Lower leg skin (tissue), 4 donors: ENCODE results near the gene NT5DC2. TPM values are rescaled to one million over a fixed set of nuclear protein-coding genes. Genes with fewer than 3 reads are reported as not detected.

Source experiments
- DNase-seq, 2 donors: peaks; one replicate each; pipeline ENCODE4 v3.0.0-alpha.2; 2019; ENCODE audit warnings: low spot score in 2 of 2
- H3K4me3 ChIP-seq: fragments of 200-600 bp; sonication (generic); 2 replicates; pipeline ENCODE4 v1.5.1; 2017; ENCODE audit warnings: mild to moderate bottlenecking, low read depth; ENCODE audit not compliant: poor library complexity, severe bottlenecking
- CTCF ChIP-seq, 3 donors: fragments of 450-650 bp; IDR thresholded peaks; one replicate each; pipeline ENCODE4 v1.5.1; 2016; ENCODE audit warnings: antibody characterized with exemption in 3 of 3, mild to moderate bottlenecking in 3 of 3, moderate library complexity in 2 of 3
- POLR2A ChIP-seq, 2 donors: fragments of 450-650 bp; IDR thresholded peaks; one replicate each; pipeline ENCODE4 v1.6.1; 2016 to 2017; ENCODE audit warnings: antibody characterized with exemption in 2 of 2, mild to moderate bottlenecking in 1 of 2, moderate library complexity in 1 of 2
- WGBS, 2 donors: methylation state at CpG; one replicate each; pipeline ENCODE4 v1.1.5; 2018; 5-methylcytosine and 5-hydroxymethylcytosine counted together
- intact Hi-C: fragments of 100-400 bp; cut with DNase I; formaldehyde crosslinking; loops from one replicate; pipeline ENCODE4 v1.15.0; 2023; ENCODE audit warnings: low total_unique reads
- total RNA-seq, 4 donors: library from RNA; depleted of rRNA; stranded (reverse); fragments of >200 nt; gene quantifications; one replicate each; pipeline ENCODE4 v1.1.0, GENCODE V29; 2016

Gene NT5DC2
- total RNA-seq, 4 donors from 2014 or later: 40.3 to 61.4 (median 48.0) TPM

GRCh38 chr3:52479877-52480575 is 53.6 kb downstream of the NT5DC2 start:
- no peak for DNase-seq
- TF ChIP-seq CTCF (IDR thresholded peaks at IDR 0.05) (no peak), POLR2A (IDR thresholded peaks at IDR 0.05) (no peak)
- WGBS, 2 donors: 81% methylated on average over 14 to 16 of the region's 16 CpGs
- intact Hi-C loops: no loop called here
- H3K4me3 ChIP-seq: no peak overlapping the region

DNA sequence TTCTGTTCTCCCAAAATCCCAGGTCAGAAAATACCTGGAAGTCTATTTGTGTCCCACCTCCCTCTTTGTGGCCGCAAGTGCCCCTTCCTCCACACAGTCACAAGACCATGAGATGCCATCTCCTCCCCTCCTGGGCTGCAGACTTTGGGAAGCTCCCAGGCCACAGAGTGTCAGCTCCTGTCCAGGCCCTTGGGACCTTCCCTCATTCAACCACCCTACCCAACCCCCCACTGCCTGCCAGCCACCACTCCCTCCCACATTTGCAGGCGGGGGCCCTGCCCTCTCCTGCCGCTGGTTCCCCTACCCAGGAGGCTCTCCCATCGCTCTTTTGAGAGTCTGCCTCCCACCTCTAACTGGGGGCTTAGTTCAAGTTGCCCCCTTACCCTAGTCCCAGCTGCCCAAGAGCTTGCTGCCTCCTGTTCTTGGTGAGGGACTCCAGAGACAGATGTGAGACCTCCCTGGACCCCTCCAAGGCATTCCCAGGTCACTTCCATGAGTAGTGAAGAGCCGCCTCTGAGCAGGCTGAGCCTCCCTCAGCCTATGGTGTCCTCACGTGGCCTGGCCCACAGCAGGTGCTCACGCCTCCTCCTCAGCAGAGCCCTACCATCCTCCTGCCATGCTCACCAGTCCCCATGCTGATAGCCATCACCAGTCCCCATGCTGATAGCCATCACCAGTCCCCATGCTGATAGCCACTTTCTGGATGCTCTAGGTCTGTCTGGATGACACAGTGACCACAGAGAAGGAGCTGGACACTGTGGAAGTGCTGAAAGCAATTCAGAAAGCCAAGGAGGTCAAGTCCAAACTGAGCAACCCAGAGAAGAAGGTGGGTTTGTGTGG is 54.4 kb downstream of the NT5DC2 start:
- no peak for TF ChIP-seq CTCF (IDR thresholded peaks at IDR 0.05)
- TF ChIP-seq POLR2A (IDR thresholded peaks at IDR 0.05): no peak
- WGBS, 2 donors: 91 to 92% methylated on average over 7 of the region's 7 CpGs
- no peak for DNase-seq
- no peak overlapping the region for H3K4me3 ChIP-seq
- intact Hi-C loops: no loop called here

DNA sequence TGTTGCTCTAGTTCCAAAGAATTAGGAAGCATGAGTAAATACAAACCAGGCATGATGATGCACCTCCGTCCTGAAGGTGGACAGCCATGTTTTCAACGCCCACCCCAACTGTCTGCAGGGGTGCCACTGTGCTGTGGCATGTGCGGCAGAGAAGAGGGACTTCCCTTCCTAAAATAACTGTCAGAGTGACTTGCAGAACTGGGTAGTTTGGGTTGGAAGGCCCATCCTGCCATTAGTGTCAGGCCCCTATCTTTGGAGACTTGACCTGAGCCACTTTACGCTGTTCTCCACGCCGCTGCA is 55.9 kb downstream of the NT5DC2 start:
- TF ChIP-seq POLR2A (IDR thresholded peaks at IDR 0.05) (no peak), CTCF (IDR thresholded peaks at IDR 0.05) (no peak)
- H3K4me3 ChIP-seq: no peak overlapping the region
- intact Hi-C loops: no loop called here
- 92 to 95% methylated on average over 6 of the region's 6 CpGs for WGBS, 2 donors
- DNase-seq: no peak

GRCh38 chr3:52477076-52477795 is 56.4 kb downstream of the NT5DC2 start:
- H3K4me3 ChIP-seq: no peak overlapping the region
- WGBS, 2 donors: 88 to 89% methylated on average over 15 to 16 of the region's 16 CpGs
- TF ChIP-seq CTCF (IDR thresholded peaks at IDR 0.05): no peak
- intact Hi-C loops: no loop called here
- DNase-seq: no peak

Other genes with a start within 250 kb of the NT5DC2 start
- gene GLYCTK, start 246.0 kb downstream of the NT5DC2 start, total RNA-seq: 1 to 10 TPM; 1.6 to 5.7 (median 3.5) TPM
- gene DNAH1, start 217.5 kb downstream of the NT5DC2 start, total RNA-seq: 1 to 10 TPM; 2.0 to 5.9 (median 5.0) TPM
- 10 to 100 TPM; 62.5 to 95.5 (median 89.7) TPM for gene BAP1, start 123.8 kb downstream of the NT5DC2 start, total RNA-seq
- 10 to 100 TPM in 2 of 4 donors, 1 to 10 TPM in 2; 6.5 to 15.7 (median 10.9) TPM for gene PHF7, start 123.2 kb downstream of the NT5DC2 start, total RNA-seq
- 10 to 100 TPM; 17.9 to 49.8 (median 26.9) TPM for gene SEMA3G, start 88.8 kb downstream of the NT5DC2 start, total RNA-seq
- 10 to 100 TPM in 3 of 4 donors, 1 to 10 TPM in 1; 6.3 to 73.7 (median 21.3) TPM for gene TNNC1, start 79.8 kb downstream of the NT5DC2 start, total RNA-seq
- gene NISCH, start 78.3 kb downstream of the NT5DC2 start, total RNA-seq: 100 to 1,000 TPM in 1 of 4 donors, 10 to 100 TPM in 3; 69.9 to 133 (median 85.9) TPM
- gene STAB1, start 38.5 kb downstream of the NT5DC2 start, total RNA-seq: 10 to 100 TPM; 10.1 to 23.9 (median 12.1) TPM
- gene UQCC5, start 2.7 kb upstream of the NT5DC2 start, total RNA-seq: 10 to 100 TPM in 2 of 4 donors, 1 to 10 TPM in 2; 1.3 to 29.5 (median 6.3) TPM
- 10 to 100 TPM; 51.6 to 78.7 (median 74.0) TPM for gene PBRM1, start 152.1 kb upstream of the NT5DC2 start, total RNA-seq
- 100 to 1,000 TPM in 1 of 4 donors, 10 to 100 TPM in 3; 79.3 to 111 (median 86.4) TPM for gene GNL3, start 152.2 kb upstream of the NT5DC2 start, total RNA-seq
- gene GLT8D1, start 171.9 kb upstream of the NT5DC2 start, total RNA-seq: 10 to 100 TPM; 27.4 to 41.9 (median 35.9) TPM
- gene SPCS1, start 172.2 kb upstream of the NT5DC2 start, total RNA-seq: 100 to 1,000 TPM in 2 of 4 donors, 10 to 100 TPM in 2; 80.4 to 134 (median 101) TPM
- 10 to 100 TPM in 2 of 4 donors, 1 to 10 TPM in 2; 9.2 to 15.9 (median 12.7) TPM for gene NEK4, start 237.1 kb upstream of the NT5DC2 start, total RNA-seq
- under 1 TPM in 1 of 4 donors, not detected in 3; 0.39 TPM for gene ITIH1, start 243.7 kb upstream of the NT5DC2 start, total RNA-seq